ENCODE results near the gene KIF9.

GRCh38 chr3:47282424-47283192 lies at the start of gene KIF9, which contains the start of gene KLHL18:
- peak in 3 of 6 experiments; percentile 17 to 31 (median 19) for TF ChIP-seq CTCF (IDR thresholded peaks at IDR 0.05)
- peak in 3 of 4 donors; percentile 60 to 80 (median 72) for TF ChIP-seq POLR2A (IDR thresholded peaks at IDR 0.05)
